Stimulated activated CD8-positive, alpha-beta memory T cell treated with anti-CD3 and anti-CD28 coated beads, Interleukin-7, amount 100 ng/mL, for 4 hours (primary cell): ENCODE data around the gene OR56A1.
"Not testable (repeated sequence)": the region's sequence is repeated elsewhere in the genome, so short reads cannot be mapped to it uniquely, and the experiment has no call there.

Source experiments
- DNase-seq, 2 donors: peaks; one replicate each; pipeline ENCODE4 v3.0.0-alpha.2; 2020; ENCODE audit warnings: low read depth in 2 of 2

The OR56A1 gene, protein sequence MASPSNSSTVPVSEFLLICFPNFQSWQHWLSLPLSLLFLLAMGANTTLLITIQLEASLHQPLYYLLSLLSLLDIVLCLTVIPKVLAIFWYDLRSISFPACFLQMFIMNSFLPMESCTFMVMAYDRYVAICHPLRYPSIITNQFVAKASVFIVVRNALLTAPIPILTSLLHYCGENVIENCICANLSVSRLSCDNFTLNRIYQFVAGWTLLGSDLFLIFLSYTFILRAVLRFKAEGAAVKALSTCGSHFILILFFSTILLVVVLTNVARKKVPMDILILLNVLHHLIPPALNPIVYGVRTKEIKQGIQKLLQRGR

DNA sequence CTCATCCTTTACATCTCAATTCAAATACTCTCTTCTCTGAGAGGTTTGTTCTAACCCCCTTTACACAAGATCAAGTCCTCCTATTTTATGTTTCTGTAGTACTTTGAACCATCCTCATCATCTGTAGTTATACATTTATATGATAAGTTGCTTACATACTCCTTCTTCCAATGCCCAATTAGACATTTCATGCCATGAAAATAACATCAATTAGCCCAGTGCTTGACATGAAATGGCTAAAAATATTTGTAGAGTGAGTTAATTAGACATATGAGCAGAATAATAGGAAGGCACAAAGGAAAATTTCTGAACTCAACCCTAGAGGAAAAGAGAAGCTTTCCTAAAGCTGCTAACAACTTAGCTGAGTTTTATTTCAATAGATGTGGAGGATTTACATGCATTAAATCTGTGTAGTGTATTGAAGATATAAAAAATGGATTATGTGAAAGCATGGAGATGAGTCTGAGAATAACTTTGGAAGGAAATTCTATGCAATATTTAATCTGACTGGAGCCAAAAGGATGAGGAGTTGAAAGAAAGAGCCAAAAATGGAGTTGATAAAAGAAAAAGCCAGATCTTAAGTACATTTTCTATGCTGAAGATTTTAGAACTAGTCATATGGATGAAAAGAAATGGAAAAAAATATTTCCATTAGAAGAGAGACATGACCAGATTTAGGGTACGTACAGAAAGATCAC, at the start of gene OR56A1:
OR56A1 (minus strand) TSS at position 51 of the 698 bp plus-strand sequence. CDS start 3,066 bp downstream, outside the sequence.
- no peak for DNase-seq

- no peak for DNase-seq
Measured at GRCh38 chr11:6079463-6079862, 48.9 kb upstream of the OR56A1 start.

- no peak for DNase-seq
Measured at GRCh38 chr11:6077723-6078122, 47.2 kb upstream of the OR56A1 start.

DNA sequence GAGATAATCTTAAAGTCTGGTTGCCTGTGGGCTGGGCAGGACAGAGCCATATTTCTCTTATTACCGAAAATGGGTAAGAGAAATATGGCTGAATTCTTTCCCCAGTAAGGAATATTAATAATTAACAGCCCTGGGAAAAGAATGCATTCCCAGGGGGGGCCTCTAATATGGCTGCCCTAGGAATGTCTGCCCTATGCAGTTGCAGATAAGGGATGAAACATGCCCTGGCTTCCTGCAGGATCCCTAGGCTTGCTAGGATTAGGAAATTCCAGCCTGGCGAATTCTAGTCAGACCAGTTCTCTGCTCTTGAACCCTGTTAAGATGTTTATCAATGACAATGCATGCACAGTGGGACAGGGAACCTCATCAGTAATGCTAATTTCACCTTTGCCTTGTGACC, 45.9 kb upstream of the OR56A1 start:
- not testable (repeated sequence) for DNase-seq

GRCh38 chr11:6067502-6067901, 36.9 kb upstream of the OR56A1 start:
- DNase-seq = no peak

GRCh38 chr11:6062691-6063358, 32.3 kb upstream of the OR56A1 start:
- no peak for DNase-seq

GRCh38 chr11:6061475-6061874, 30.9 kb upstream of the OR56A1 start:
- DNase-seq = no peak

GRCh38 chr11:6057452-6057851, 26.9 kb upstream of the OR56A1 start:
- DNase-seq = no peak

GRCh38 chr11:6055569-6055968, 25.0 kb upstream of the OR56A1 start:
- no peak for DNase-seq

DNA sequence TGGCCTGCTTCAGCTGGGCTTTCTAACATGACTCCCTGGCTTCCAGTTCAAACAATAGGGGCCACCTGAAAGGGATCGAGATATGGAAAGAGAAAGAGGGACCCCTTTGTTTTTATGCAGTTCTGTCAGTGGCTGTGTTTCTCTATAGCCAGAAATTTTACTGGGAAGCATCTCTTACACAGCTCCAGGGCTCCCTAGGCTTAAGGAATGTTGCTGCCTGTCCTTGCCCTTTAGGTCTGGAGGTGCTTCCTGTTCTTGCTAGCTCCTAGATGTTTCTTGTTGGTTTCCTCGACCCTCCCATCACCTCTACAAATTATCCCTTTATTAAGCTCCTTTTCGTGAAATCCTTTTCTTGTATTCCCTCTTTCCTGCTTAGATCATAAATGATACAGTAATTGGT, 21.8 kb upstream of the OR56A1 start:
- no peak for DNase-seq

GRCh38 chr11:6040874-6041273, 10.3 kb upstream of the OR56A1 start:
- no peak for DNase-seq

GRCh38 chr11:6027501-6027900, 3.1 kb downstream of the OR56A1 start:
- no peak for DNase-seq

DNA sequence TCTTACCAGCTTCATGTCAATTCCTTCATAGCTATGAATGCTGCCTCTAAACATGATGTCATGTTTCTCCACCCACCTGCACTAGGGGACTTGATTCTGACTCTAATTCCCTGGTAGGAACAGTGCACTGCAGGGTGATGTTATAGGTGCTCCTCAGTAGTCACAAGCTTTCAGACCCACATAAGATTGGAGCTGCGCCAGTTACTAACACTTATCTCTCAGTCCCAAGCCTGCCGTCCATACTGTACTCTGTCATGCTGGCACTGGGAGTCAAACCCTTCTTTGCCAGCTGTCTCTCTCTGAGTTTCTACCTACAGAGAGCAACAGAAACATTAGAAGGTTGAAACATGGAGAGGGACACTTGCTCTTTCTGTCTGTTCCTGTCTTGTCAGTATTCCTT, 5.5 kb downstream of the OR56A1 start:
- no peak for DNase-seq

DNA sequence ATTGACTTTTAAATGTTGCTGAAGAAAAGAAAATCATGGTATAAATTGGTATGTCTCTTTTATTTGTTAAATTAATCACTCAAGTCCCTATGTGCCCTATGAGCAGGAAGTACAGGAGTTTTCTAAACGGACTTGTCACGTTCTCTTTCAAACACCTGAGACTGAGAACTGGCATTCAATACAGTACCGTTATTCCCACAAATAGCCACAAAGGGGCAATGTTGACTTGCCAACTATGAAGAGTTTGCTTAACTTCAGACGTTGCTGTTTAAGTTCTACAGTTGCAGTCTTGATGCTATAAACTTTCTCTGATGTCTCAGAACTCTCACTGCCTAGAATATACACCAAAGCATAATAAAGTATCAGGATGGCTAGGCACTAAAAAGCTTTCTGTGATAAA, 7.6 kb downstream of the OR56A1 start:
- no peak for DNase-seq

DNA sequence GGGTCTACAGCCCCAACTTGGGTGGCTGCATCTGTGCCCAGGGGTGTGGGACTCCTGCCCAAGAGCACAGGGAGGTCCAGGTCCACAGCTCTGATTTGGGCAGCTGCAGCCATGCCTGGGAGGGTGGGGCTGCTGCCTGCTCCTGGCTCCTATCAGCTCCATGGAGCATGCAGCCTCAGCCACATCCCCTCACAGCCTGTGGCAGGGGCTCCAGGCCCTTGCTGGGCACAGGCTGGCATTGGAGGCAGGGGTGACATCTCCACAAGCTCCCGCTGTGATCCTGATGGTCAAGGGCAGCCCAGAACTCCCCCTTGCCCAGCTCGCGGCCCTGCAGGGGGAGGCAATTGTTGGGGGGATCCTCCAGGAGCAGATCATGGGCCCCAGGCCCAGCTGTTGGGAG, 17.5 kb downstream of the OR56A1 start:
- DNase-seq = no peak

GRCh38 chr11:6012035-6012668, 18.4 kb downstream of the OR56A1 start:
- DNase-seq = no peak

- DNase-seq = no peak
Measured at GRCh38 chr11:6006846-6007245, 23.7 kb downstream of the OR56A1 start, which contains the start of gene OR56A4. OR56A4 (minus strand) TSS chr11:6006946; CDS start chr11:6002992, 3,954 bp downstream.

DNA sequence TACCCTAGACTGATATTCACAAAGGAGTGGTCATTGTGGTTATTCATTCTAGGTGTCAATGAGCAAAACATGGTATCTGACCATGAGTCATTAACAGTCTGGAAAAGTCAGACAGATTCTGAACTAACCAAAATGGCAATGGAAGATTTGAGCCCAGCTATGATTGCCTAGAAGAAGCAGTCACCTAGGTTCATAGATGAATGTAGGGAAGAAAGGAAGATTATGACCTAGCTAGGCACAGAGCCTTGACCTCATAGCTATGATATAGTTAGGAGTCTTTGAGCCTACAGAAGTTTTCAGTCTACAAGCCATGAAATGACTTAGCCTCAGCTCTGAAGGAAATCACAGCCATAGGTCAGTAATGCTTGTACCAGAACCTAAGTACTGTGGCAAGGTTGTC, 24.2 kb downstream of the OR56A1 start:
- no peak for DNase-seq

DNA sequence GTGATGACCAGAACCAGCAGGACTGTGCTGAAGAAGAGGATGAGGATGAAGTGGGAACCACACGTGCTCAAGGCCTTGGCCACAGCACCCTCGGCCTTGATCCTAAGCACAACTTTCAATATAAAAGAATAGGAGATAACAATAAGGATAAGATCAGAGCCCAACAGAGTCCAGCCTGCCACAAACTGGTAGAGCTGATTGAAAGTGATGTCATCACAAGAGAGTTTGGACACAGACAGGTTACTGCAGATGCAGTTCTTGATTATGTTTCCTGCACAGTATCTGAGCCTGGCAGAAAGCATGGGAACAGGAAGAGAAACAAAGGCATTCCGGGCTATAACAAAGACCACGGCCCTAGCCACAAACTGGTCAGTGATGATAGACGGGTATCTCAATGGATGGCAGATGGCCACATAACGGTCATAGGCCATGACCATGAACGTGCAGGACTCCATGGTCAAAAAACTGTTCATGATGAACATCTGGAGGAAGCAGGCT, 28.3 kb downstream of the OR56A1 start:
- no peak for DNase-seq

DNA sequence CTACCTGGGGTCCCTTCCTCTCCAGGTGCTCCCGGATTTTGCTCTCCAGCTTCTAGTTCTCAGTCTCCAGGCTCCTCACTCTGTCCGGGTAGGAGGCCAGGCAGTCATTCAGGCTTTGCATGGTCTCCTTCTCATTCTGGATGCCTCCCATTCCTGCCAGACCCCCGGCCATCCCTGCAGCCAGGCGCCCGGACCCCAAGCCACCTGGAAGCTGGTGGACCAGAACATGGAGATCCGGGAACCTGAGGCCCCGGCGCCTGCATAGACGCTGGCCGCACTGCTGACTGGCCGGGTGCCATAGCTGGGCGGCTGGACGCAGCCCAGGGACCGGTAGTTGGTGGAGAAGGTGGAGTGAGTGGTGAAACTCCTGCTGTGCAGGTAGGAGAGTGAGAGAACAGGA, 35.8 kb downstream of the OR56A1 start:
- DNase-seq = no peak

- no peak for DNase-seq
Measured at GRCh38 chr11:5992604-5993251, 37.8 kb downstream of the OR56A1 start.

DNA sequence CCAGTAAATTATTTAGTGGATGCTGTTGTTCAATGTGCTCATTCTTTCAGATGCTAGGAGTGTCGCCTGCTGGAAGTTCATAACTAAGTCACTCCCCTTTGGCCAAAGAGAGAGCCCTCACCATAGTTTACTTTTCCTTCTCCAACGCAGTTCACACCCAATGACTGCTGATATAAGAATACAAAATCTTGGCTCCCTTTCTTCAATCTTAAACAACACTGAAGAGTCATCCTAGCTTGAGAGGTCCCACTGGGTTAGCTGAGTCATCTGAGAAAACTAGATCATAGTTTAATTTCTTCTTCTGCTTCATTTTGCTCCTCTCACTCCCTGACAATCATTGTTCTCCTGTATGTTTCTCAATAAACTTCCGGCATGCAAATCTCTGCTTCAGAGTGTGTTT, 38.4 kb downstream of the OR56A1 start:
- no peak for DNase-seq
